Muscle layer of duodenum (tissue), 2 donors: ENCODE results near the gene NPC1.
"Not testable (repeated sequence)": the region's sequence is repeated elsewhere in the genome, so short reads cannot be mapped to it uniquely, and the experiment has no call there.

ENCODE experiments used
- H3K27ac ChIP-seq: one replicate; pipeline ENCODE4 v1.7.0; 2013; ENCODE audit warnings: mild to moderate bottlenecking, low read length
- H3K27me3 ChIP-seq: one replicate; pipeline ENCODE4 v1.7.0; 2013; ENCODE audit warnings: low read depth, mild to moderate bottlenecking, control low read depth, low read length
- H3K36me3 ChIP-seq, 2 donors: one replicate each; pipeline ENCODE4 v1.7.0; 2013; ENCODE audit warnings: low read length in 2 of 2, control low read depth in 1 of 2, mild to moderate bottlenecking in 1 of 2; ENCODE audit not compliant: insufficient read depth in 2 of 2, control insufficient read depth in 1 of 2
- H3K4me1 ChIP-seq, 2 donors: one replicate each; pipeline ENCODE4 v1.7.0; 2013; ENCODE audit warnings: low read length in 2 of 2, mild to moderate bottlenecking in 2 of 2, control low read depth in 1 of 2, moderate library complexity in 1 of 2; ENCODE audit not compliant: insufficient read depth in 2 of 2, control insufficient read depth in 1 of 2
- H3K4me3 ChIP-seq, 2 donors: one replicate each; pipeline ENCODE4 v1.7.0; 2013; ENCODE audit warnings: low read length in 2 of 2, low read depth in 1 of 2, mild to moderate bottlenecking in 1 of 2
- H3K9me3 ChIP-seq, 2 donors: one replicate each; pipeline ENCODE4 v1.7.0; 2013; ENCODE audit warnings: low read length in 2 of 2, control low read depth in 1 of 2, mild to moderate bottlenecking in 1 of 2; ENCODE audit not compliant: control insufficient read depth in 1 of 2
- donor health status: healthy.

NPC1 gene

DNA sequence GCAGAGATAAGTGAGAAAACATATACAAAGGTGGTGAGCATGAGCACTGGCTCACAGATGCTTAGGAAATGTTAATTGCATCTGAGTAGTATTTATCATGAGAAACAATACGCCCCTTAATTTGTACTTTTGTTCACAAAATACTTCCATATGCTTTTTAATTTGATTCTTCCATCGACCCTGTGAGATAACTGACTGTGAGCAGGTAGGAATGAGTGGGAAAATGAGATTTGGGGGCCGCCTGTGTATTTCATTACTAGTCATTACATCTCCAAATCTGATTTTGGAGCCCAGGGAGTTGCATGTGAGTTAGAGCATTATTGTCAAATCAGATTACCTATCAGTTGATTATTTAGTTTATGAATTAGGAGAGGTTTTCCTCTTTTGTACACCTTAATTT lies 36.7 kb upstream of the NPC1 start:
- no peaks in the 10 kb centered on the region for H3K9me3 ChIP-seq
- no peaks in the 10 kb centered on the region for H3K27me3 ChIP-seq
- H3K4me1 ChIP-seq: peaks cover 0 to 21% of the 10 kb centered on the region in 2 donors
- H3K27ac ChIP-seq: no peak overlapping the region
- no peaks in the 10 kb centered on the region for H3K36me3 ChIP-seq
- no peak overlapping the region for H3K4me3 ChIP-seq

DNA sequence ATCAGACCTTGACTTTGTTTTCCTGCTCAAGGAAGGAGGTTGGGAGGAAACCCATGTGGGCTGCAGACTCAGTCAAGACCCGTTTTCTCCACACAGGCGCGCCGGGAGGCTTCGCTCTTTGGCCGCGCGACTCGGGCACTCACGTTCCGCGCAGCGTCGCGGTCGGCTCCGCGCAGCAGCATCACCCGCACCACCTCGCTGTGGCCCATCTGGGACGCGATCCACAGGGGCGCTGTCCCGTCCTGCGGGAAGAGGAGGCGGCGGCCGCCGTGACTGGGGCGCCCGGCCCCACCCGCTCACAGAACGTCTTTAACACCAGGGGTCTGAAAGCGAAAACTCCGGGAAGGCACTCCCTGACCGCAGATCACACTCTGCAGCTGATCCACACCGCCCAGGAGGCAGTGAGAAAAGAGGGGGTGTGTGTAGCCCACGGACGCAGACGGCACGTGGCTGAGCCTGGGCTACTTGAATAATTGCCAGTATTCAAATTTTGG lies 33.1 kb upstream of the NPC1 start:
- Histone ChIP-seq H3K36me3 (no peaks in the 10 kb centered on the region), H3K4me1 (peaks cover 0 to 22% of the 10 kb centered on the region in 2 donors), H3K27ac (no peak overlapping the region), H3K27me3 (no peaks in the 10 kb centered on the region), H3K4me3 (peak overlapping the region; percentile 55 to 70), H3K9me3 (no peaks in the 10 kb centered on the region)

DNA sequence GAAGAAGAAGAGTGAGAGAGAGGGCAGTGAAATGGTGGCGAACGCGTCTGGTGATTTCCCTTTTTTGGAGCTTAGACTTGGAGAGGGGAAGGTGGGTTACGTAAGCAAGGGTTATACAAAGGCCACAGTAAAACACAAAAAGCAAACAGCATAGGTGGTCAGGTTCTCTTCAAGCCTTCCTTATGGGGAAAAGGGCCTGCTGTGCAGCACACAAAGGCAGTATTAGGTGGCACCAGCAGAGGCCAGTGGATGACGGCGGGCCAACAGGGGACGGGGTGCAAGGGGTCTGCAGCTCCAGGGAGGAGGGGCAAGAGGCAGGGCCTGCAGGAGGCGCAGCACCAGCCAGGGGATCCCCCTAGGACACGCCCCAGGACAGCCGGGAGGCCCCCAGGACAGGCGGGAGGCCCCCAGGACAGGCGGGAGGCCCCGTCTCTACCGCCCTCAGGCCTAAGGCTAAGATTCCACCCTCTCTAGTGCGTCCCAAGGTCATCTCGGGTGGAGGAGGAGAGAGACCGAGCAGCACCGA lies 32.6 kb upstream of the NPC1 start:
- Histone ChIP-seq H3K9me3 (no peaks in the 10 kb centered on the region), H3K4me1 (peaks cover 0 to 22% of the 10 kb centered on the region in 2 donors), H3K27ac (peak overlapping the region; percentile 29), H3K27me3 (no peaks in the 10 kb centered on the region), H3K4me3 (peak overlapping the region; percentile 55 to 70), H3K36me3 (no peaks in the 10 kb centered on the region)

DNA sequence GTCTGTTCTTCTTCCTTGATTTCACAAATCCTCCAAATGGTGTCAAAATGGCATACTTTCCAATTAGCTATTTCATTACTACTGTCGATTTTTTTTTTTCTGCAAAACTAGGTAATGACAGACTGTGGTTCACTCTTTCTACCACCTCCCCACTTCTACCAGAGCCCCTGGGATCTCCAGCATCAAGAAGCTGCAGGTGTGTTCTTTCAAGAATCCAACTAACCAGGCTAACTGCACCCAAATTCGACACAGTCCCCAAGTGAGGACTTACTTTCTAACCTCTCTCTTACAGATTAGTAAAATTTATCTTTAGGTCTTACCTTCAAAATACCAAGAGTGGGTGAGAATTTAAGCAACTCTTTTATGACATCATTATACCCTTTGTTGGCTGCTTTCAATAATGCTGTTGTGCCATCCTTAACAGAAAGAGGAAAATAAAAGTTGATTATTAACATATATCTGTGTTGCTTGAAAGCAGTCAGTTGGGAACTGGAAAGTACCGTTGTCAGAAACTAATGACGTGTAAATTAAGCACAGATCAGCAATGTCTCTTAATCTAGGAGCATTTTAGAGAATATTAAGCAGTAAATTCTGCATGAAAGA lies 31.2 kb upstream of the NPC1 start:
- H3K9me3 ChIP-seq: no peaks in the 10 kb centered on the region
- no peak overlapping the region for H3K4me3 ChIP-seq
- H3K27ac ChIP-seq: no peak overlapping the region
- H3K27me3 ChIP-seq: no peaks in the 10 kb centered on the region
- no peaks in the 10 kb centered on the region for H3K36me3 ChIP-seq
- peaks cover 0 to 22% of the 10 kb centered on the region in 2 donors for H3K4me1 ChIP-seq

DNA sequence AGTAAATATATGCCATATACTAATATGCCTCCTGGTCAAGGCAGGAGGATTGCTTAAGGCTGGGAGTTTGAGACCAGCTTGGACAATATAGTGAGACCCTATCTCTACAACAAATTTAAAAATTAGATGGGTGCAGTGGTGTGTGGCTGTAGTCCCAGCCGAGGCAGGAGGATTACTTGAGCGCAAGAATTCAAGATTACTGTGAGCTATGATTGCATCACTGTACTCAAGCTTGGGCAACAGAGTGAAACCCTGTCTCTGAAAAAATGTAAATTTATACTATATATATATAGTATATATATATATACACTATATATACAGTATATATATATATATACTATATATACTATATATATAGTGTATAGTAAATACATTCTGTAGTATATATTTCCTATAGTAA lies 30.0 kb upstream of the NPC1 start:
- Histone ChIP-seq H3K4me1 (peaks cover 0 to 22% of the 10 kb centered on the region in 2 donors), H3K36me3 (peaks cover 0 to 5% of the 10 kb centered on the region in 2 donors), H3K27me3 (no peaks in the 10 kb centered on the region), H3K9me3 (no peaks in the 10 kb centered on the region), H3K4me3 (no peak overlapping the region), H3K27ac (no peak overlapping the region)

DNA sequence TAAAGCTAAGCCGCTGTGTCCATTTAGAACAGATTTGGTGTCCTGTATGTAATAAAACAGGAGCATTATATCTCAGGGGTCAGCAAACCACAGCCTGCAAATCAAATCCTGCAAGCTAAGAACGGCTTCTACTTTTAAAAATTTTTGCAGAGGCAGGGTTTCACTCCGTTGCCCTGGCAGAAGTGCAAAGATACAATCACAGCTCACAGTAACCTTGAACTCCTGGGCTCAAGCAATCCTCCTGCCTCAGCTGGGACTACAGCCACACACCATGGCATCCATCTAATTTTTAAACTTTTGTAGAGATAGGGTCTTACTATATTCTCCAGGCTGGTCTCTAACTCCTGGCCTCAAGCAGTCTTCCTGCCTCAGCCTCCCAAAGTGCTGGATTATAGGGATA lies 28.6 kb upstream of the NPC1 start:
- Histone ChIP-seq H3K9me3 (no peaks in the 10 kb centered on the region), H3K4me1 (peaks cover 0 to 19% of the 10 kb centered on the region in 2 donors), H3K4me3 (no peak overlapping the region), H3K27ac (no peak overlapping the region), H3K36me3 (peaks cover 0 to 5% of the 10 kb centered on the region in 2 donors), H3K27me3 (no peaks in the 10 kb centered on the region)

DNA sequence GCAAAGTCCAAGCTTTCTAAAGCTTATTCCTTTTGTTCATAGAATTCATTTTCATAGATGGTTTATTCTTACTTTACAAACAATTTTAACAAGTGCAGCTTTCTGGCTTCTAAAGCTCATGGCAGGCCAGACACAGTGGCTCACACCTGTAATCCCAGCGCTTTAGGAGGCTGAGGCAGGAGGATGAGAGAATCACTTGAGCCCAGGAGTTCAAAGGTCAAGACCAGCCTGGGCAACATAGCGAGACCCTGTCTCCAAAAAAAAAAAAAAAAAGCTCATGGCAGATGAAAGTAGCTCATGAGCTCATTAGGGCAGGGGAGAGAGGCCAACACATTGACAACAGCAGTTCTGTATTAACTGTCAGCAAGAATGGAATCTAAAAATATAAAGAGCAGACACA lies 28.1 kb upstream of the NPC1 start:
- Histone ChIP-seq H3K36me3 (peaks cover 0 to 5% of the 10 kb centered on the region in 2 donors), H3K9me3 (no peaks in the 10 kb centered on the region), H3K27me3 (no peaks in the 10 kb centered on the region), H3K4me1 (peaks cover 0 to 14% of the 10 kb centered on the region in 2 donors), H3K4me3 (no peak overlapping the region), H3K27ac (no peak overlapping the region)

DNA sequence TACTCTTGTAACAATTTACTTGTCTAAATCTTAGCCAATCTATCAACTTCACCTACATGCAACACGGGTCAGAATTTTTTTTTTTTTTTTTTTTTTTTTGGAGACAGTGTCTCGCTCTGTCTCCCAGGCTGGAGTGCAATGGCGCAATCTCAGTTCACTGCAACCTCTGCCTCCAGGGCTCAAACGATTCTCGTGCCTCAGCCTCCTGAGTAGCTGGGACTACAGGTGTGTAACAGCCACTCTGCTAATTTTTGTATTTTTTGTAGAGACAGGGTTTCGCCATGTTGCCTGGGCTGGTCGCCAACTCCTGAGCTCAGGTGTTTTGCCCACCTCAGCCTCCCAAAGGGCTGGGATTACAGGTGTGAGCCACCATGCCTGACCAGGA lies 26.8 kb upstream of the NPC1 start:
- not testable (repeated sequence) for H3K9me3 ChIP-seq, H3K4me1 ChIP-seq

DNA sequence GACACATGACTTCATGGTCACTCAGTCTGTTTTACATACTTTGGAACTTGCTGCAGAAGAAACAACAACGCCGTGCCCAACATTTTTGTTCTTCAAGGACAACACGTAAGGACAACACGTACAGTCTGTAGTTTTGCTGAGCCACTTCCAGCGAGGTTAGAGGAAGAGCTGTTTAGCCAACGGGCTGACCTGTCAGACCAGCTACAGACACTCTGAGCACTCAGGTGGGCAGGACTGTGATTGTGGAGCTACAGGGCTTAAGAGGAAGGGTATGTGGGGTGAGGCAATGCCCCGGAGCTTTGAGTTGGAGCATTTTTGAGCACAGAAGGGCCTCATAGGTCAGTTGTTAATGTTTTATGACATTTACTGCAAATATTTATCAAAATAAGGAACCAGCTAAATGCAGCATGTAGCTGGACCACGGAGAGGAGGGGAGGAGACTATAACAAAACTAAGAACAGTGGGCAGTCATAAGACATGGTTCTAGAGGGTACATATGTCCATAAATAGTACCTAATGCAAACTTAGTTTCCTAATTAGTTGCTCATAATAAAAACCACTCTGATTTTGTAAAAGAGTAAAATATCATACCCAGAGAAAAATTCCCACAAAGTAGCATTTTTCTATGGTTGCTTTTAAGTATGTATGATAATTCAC lies 26.3 kb upstream of the NPC1 start:
- H3K27ac ChIP-seq: no peak overlapping the region

More for the DNA sequence above, 26.8 kb upstream of the NPC1 start:
- not testable (repeated sequence) for H3K4me3 ChIP-seq, H3K27me3 ChIP-seq, H3K27ac ChIP-seq, H3K36me3 ChIP-seq

DNA sequence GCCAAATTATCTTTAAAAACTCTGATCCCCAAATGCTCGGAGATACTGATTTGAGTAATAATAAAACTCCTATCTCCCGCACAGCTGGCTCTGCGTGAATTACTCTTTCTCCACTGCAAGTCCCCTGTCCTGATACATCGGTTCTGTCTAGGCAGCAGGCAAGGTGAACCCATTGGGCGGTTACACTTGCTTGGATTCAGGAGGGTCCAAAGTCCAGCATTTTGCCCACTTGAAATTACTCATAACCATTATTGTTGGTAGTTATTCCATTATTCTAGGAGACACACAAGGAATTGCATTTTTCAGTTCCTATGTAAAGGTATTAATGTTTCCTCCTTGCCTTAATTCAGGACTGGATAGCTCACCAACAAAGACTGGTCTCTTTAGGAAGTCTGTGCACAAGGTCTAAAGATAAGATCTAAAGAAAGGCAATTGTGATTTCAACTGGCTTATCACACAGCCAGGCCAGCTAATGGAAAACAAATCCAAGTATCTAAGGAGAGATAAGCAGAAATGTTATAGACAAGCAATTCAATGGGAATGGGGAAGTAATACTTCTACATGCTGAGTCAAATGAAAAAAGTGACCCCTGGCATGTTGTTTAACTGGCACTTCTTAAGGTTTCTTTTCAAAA lies 23.2 kb upstream of the NPC1 start:
- Histone ChIP-seq H3K4me3 (no peak overlapping the region), H3K27me3 (no peaks in the 10 kb centered on the region), H3K36me3 (peaks cover 0 to 10% of the 10 kb centered on the region in 2 donors), H3K4me1 (no peaks in the 10 kb centered on the region), H3K9me3 (no peaks in the 10 kb centered on the region), H3K27ac (no peak overlapping the region)

More for the DNA sequence above, 26.3 kb upstream of the NPC1 start:
- H3K36me3 ChIP-seq: peaks cover 0 to 10% of the 10 kb centered on the region in 2 donors
- H3K27me3 ChIP-seq: no peaks in the 10 kb centered on the region
- no peak overlapping the region for H3K4me3 ChIP-seq
- no peaks in the 10 kb centered on the region for H3K9me3 ChIP-seq
- no peaks in the 10 kb centered on the region for H3K4me1 ChIP-seq

DNA sequence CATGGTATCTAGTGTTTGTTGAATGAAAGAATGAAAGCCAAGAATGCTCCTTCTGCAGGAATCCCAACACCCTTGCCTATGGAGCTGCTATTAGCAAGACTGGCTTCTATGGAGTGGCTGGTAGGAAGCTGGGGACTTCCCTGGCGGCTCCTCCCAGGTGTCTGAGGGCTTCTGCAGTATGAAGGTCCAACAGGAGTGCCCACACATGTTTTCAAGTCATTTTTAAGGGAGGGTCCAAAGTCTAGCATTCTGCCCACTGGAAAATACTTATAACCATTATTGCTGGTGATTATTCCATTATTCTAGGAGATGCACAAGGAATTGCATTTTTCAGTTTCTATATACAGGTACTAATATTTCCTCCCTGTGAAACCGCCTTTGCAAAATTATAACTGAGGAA lies 21.9 kb upstream of the NPC1 start:
- no peak overlapping the region for H3K4me3 ChIP-seq
- peaks cover 0 to 10% of the 10 kb centered on the region in 2 donors for H3K36me3 ChIP-seq
- H3K27ac ChIP-seq: no peak overlapping the region
- no peaks in the 10 kb centered on the region for H3K9me3 ChIP-seq
- H3K4me1 ChIP-seq: no peaks in the 10 kb centered on the region
- no peaks in the 10 kb centered on the region for H3K27me3 ChIP-seq
